NCI-H1105 treated with DMSO at 0.1 percent for 48 hours (cell line): ENCODE results near the gene STRBP.
"Not testable (repeated sequence)": the region's sequence is repeated elsewhere in the genome, so short reads cannot be mapped to it uniquely, and the experiment has no call there.

Experiments used
- DNase-seq: peaks from one replicate; lab custom pipeline; 2025; lab: John Stamatoyannopoulos, UW

STRBP gene

GRCh38 chr9:123191260-123191659, 77.1 kb downstream of the STRBP start:
- peak; percentile 25 for DNase-seq

DNA sequence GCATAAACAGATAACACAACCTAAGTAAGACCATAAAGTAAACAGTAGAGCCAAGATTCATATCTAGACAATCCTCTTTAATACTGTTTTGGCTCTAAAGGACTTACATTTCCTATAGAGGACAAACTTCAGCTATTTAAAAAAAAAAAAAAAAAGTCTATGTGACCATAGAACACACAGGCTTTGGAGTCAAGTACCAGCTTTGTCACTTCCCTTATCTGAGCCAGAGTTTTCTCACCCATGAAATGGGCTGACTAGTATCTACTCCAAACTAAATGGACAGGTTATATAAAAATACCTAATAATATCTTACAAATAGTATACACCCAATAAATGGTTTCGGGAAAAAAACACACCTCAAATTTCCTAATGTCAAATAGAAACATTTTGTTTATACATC, 81.3 kb downstream of the STRBP start:
- no peak for DNase-seq

GRCh38 chr9:123186029-123186428, 82.4 kb downstream of the STRBP start:
- DNase-seq: not testable (repeated sequence)

DNA sequence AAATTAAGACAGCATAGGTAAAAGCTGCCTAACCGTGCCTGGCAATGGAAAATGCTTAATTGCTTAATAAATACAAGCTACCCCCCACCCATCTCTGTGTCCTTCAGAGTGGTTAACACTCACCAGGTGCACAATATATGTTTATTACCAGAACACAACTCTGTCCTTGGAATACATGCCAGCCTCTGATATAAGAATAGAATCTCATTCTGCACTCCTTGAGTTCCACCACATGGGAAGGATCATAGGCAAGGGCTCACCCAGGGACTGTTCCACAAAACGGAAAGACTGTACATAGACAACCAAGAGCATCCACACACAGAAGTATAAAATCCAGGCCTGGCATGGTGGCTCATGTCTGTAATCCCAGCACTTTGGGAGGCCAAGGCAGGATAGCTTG, 91.4 kb downstream of the STRBP start:
- DNase-seq: no peak

DNA sequence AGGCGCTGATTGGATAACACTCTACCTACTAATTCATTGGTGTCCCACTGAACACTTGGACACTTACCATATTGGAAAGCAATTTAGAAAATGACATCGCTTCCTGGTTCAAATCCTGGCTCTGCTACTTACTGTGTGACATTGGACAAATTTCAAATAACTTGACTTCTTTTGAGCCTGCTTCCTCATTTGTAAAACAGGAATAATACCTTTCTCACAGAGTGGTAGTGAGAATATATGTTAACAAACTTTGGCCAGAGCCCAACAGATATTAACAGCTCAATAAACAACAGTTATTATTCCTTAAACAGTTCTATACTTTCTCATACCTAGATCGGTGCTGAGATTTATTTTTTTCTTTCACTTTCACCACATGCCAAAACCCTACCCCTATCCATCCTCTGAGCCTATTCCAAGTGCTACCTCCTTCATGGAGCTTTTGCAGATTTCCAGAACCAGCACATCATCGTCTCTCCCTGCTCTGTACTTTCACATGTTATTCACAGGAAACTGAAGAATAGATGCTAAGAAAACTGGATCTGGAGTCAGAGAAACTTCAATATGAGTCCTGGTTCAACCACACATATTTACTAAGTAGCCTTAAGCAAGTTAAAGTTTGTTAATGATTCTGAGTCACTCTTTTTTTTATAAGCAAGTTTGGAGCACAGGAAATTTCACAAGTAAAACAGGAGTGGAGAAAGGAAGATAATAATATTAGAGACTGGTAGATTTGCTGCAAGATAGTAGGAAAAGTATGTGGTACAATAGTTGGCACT, 92.3 kb downstream of the STRBP start:
- no peak for DNase-seq

DNA sequence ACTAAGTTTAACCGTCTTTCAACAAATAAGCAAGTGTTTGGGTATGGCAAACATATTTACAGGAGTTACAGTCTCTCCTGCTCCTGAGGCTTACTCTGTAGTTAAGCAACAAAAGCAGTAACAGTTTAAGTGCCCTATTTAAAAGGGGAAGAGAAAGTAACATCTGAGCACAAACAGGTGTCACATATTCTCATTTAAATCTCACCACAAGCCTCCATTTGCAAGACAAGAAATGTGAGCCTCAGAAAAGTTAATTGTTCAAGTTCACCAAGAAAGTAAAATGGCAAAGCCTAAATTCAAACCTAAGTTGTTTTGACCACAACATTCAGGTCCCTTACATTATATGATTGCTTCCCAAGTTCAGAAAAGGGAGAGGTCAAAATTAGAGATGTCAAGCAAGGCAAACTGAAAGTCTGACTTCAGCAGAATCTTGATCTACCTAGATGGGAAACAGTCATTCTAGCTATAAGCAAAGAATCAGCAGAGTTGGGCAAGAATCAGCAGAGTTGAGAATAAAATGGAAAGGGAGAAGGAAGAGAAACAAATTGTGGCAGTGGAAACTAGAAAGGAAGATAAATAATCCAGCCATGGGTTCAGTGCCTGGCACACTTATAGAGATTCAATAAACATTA, 93.4 kb downstream of the STRBP start:
- DNase-seq: no peak

DNA sequence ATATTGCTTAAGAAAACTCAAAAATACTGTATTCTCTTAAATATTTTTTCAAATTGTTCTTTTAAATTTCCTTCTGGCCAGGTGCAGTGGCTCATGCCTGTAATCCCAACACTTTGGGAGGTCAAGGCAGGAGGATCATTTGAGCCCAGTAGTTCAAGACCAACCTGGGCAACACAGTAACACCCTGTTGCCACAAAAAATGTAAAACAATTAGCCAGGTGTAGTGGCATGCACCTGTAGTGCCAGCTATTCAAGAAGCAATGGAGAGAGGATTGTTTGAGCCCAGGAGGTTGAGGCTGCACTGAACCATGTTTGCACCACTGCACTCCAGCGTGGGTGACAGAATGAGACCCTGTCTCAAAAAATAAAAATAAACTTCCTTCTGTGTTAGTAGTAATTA, 94.3 kb downstream of the STRBP start:
- DNase-seq: no peak

DNA sequence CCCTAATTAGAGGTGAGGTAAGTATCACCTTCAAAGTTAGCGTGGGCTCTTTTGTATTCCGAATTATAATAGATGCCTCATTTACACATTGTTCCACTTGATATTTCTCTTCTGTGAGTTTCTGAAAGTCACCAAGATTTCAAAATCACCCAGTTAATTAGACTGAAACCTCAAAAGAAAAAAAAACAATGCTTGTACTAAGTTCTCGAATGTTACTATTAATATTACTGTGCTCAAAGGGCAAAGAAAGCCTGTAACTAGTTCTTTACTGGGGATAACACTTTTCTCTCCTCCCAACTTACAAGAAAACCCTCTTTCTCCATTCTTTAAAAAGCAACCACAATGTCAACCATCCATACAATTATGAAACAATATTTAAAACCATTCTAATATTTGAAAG, 98.5 kb downstream of the STRBP start:
- no peak for DNase-seq

GRCh38 chr9:123168586-123168985, 99.8 kb downstream of the STRBP start:
- DNase-seq: no peak

DNA sequence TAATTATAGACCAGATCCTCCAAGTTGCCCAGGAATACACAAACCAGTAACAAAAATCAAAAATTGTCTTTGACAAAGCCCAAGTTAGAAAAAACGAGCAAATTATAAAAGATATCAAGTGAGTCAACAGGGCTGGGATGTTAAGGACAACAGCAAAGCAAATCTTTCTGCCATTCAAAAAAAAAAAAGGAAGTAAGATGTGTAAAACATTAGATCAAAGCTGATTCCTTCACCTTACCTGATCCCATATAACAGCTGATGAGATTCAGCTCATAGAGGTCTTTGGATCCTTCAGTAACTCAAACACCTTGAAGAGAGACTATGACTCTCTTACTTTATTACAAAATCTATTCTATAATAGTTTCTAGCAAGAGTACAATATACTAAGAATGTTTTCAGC, 100.9 kb downstream of the STRBP start:
- peak; percentile 47 for DNase-seq

GRCh38 chr9:123165813-123166212, 102.6 kb downstream of the STRBP start:
- no peak for DNase-seq

GRCh38 chr9:123164285-123164684, 104.1 kb downstream of the STRBP start:
- no peak for DNase-seq

GRCh38 chr9:123162791-123163345, 105.5 kb downstream of the STRBP start:
- no peak for DNase-seq

DNA sequence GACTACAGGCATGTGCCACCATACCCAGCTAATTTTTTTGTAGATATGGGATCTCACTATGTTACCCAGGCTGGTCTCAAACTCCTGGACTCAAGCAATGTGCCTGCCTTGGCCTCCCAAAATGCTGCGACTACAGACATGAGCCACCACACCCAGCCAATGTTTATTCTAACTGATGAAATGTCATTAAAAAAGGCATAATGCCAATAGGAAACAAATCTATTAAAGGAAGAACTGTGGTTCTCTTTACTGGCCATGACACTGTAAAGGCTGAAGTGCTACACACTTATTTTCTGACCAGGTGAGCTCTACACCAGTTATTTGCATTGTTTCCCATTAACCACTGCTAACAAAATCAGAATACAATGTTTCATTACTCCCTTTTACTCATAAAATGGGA, 106.0 kb downstream of the STRBP start:
- DNase-seq: no peak

DNA sequence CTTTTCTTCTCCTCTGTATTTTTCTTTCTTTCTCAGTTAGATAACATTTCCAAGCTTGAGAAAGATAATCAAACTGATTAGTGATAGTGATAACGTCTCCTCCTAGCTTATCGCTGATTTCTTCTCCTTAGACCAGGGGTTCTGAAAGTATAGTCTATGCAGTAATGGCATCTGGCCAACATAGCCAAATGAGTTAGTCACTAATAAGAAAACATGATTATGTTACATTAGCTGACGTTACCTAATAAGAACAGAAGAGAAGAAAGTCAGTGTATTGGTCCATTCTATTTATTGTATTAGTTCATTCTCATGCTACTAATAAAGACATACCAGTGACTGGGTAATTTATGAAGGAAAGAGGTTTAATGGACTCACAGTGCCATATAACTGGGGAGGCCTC, 111.2 kb downstream of the STRBP start:
- DNase-seq: no peak

DNA sequence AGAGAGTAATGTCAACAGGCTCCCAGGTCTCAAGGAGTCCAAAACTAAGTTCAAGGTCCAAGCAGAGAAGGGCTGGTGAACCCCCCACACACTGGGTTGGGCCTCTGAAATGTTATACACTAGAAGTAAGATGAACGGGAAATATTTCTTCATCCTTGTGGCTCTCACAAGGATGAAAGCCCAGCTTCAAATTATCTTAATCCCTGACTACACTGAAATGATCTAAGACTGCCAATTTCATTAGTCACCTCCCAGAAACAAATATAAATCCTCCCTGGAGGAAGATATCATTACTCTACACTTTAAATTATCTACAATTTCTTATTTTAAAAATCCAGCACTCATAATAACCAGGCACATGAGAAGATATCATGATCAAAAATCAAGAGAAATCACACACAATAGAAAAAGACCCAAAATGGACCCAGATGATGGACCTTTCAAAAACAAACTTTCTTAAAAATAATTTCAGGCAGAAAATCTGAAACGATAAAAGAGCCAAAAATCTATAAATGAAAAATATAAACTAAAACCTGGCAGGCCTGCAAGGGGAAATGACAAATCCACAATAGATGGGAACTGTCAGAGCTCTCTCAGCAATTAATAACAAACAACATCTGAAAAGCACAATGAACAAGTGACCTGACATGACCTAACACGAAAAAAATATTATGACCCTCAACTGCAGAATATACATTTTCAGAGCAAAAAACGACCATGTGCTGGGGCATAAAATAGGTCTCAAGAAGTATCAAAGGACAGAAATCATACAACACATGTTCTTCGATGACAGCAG, 117.5 kb downstream of the STRBP start:
- no peak for DNase-seq

DNA sequence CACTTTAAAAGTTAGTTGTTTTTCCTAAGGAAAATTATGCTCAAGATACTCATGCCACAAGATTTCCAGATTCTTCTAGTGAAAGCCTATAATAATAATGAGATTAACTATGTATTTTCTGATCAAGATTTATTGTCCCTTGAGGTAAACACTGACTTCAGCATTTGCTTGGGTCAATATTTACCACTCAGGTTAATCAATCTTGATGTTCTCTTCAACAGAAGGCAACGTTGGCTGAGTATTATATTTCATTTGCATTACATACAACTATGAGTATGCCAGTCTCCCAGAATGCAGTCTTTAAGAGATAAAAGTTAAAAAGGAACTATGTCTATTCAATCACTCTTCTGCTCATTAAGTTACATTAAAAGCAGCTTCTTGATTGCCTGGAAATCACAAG, 119.3 kb downstream of the STRBP start:
- no peak for DNase-seq

DNA sequence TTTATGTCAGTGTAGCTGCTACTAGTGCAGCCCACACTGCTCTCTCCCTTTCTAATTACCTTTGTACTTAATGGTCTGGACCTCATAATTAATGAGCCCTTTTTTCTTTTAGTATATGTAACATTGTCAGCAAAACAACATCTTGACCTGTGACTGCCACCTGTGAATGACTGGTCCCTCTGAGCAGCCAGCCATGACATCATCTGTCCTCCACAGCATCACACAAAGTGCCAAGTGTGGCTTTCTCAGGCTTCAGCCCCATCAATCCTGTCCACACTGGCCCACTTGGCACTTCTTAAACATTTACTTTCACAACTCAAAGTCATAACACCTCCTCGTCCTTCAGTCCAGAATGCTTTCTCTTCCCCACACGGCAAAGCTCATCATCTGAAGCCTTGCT, 130.2 kb downstream of the STRBP start:
- no peak for DNase-seq

DNA sequence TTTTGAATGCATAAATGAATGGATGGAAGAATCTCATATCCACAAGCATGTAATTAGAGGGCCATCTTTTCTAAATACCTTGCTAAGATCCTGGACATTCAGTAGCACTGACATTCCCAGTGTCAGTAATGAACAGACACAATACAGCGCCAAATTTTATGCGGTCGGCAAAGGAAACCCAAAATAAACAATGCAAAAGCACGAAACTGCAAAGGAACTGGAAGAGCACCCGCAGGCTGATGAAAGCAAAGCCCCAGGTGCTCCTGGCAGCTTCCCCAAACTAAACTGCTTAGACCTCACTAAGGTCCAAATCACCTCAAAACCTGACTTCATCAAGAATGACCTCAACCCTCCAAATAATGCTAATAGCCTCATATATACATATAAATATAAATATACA, 133.0 kb downstream of the STRBP start:
- DNase-seq: no peak

- no peak for DNase-seq
Observed at GRCh38 chr9:123132696-123133095, 135.7 kb downstream of the STRBP start.

GRCh38 chr9:123131993-123132392, 136.4 kb downstream of the STRBP start:
- DNase-seq: no peak

GRCh38 chr9:123131258-123131657, 137.1 kb downstream of the STRBP start:
- no peak for DNase-seq

DNA sequence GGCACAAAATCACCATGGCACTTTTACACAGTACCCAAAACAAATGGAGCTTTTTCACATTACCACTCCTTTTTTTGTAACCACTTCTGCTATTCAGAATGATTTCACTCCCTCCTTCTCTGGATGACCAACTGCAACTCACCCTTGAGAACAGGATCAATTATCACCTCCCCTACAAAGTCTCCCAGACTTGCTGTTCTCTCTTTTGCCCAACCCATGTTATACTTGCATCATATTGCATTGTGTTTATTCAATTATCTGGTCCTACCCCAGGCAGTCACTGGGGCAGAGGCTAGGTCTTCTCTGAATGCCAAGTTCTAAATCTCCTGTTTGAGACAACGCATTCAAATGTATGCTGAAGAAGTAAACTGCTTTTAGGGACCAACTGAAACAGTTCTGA, 139.0 kb downstream of the STRBP start:
- no peak for DNase-seq
